GM23338 (cell line): ENCODE data around the gene PACSIN1.

ENCODE experiments used
- EZH2 ChIP-seq: fragments of 200-600 bp; sonication (generic); IDR thresholded peaks from one replicate; pipeline ENCODE4 v1.8.0; 2017; ENCODE audit warnings: antibody characterized with exemption, mild to moderate bottlenecking, low read depth; ENCODE audit not compliant: unreplicated experiment
- EZH2phosphoT487 ChIP-seq: fragments of 200-600 bp; sonication (generic); IDR thresholded peaks from one replicate; pipeline ENCODE4 v1.8.1; 2018; ENCODE audit warnings: antibody characterized with exemption; ENCODE audit not compliant: unreplicated experiment
- POLR2AphosphoS5 ChIP-seq: IDR thresholded peaks from 2 replicates; pipeline ENCODE4 v1.6.1; 2016; ENCODE audit warnings: antibody characterized with exemption, low read depth
- REST ChIP-seq: IDR thresholded peaks from one replicate; pipeline ENCODE4 v1.6.1; 2018; ENCODE audit warnings: antibody characterized with exemption; ENCODE audit not compliant: unreplicated experiment
- STAT1 ChIP-seq: IDR thresholded peaks from one replicate; pipeline ENCODE4 v1.6.1; 2016; ENCODE audit warnings: antibody characterized with exemption; ENCODE audit not compliant: unreplicated experiment
- TF ChIP-seq, protein P1 (sequence below), 2 experiments: fragments of 200-600 bp in 1 of 2; sonication (generic) in 1 of 2; conservative IDR thresholded peaks; 2 replicates each; pipeline versions ENCODE4 v1.5.1 to v1.6.1; 2016 to 2017; ENCODE audit warnings: antibody characterized with exemption in 2 of 2, low read depth in 2 of 2, mild to moderate bottlenecking in 2 of 2, moderate library complexity in 1 of 2
- TF ChIP-seq, protein P2 (sequence below): IDR thresholded peaks from 2 replicates; pipeline ENCODE4 v1.6.1; 2016; ENCODE audit warnings: antibody characterized with exemption

- TF ChIP-seq, protein P1, sequence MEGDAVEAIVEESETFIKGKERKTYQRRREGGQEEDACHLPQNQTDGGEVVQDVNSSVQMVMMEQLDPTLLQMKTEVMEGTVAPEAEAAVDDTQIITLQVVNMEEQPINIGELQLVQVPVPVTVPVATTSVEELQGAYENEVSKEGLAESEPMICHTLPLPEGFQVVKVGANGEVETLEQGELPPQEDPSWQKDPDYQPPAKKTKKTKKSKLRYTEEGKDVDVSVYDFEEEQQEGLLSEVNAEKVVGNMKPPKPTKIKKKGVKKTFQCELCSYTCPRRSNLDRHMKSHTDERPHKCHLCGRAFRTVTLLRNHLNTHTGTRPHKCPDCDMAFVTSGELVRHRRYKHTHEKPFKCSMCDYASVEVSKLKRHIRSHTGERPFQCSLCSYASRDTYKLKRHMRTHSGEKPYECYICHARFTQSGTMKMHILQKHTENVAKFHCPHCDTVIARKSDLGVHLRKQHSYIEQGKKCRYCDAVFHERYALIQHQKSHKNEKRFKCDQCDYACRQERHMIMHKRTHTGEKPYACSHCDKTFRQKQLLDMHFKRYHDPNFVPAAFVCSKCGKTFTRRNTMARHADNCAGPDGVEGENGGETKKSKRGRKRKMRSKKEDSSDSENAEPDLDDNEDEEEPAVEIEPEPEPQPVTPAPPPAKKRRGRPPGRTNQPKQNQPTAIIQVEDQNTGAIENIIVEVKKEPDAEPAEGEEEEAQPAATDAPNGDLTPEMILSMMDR (conservative IDR thresholded peaks at IDR 0.05; ENCODE audit: low read depth in 2 of 2) = no peak
- TF ChIP-seq STAT1 (no peak), REST (no peak), EZH2 (no peak), POLR2AphosphoS5 (no peak), EZH2phosphoT487 (no peak)
- TF ChIP-seq, protein P2, sequence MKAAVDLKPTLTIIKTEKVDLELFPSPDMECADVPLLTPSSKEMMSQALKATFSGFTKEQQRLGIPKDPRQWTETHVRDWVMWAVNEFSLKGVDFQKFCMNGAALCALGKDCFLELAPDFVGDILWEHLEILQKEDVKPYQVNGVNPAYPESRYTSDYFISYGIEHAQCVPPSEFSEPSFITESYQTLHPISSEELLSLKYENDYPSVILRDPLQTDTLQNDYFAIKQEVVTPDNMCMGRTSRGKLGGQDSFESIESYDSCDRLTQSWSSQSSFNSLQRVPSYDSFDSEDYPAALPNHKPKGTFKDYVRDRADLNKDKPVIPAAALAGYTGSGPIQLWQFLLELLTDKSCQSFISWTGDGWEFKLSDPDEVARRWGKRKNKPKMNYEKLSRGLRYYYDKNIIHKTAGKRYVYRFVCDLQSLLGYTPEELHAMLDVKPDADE = no peak
Measured at GRCh38 chr6:34489207-34489805, 23.4 kb downstream of the PACSIN1 start.
